HG03039 (cell line): ENCODE measurements around the gene SELENOM.
"Not testable (repeated sequence)": the region's sequence is repeated elsewhere in the genome, so short reads cannot be mapped to it uniquely, and the experiment has no call there.

ENCODE experiments used
- ATAC-seq: cut with Tn5 transposase; IDR thresholded peaks from one replicate; pipeline ENCODE4 v1.9.1; 2021; ENCODE audit warnings: mild to moderate bottlenecking, moderate library complexity; ENCODE audit not compliant: unreplicated experiment

SELENOM gene

DNA sequence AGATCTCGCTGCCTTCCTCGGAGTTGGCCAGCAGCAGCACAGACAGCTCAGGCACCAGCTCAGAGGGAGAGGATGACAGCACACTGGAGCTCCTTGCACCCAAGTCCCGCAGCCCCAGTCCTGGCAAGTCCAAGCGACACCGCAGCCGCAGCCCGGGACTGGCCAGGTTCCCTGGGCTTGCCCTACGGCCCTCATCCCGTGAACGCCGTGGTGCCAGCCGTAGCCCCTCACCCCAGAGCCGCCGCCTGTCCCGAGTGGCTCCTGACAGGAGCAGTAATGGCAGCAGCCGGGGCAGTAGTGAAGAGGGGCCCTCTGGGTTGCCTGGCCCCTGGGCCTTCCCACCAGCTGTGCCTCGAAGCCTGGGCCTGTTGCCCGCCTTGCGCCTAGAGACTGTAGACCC lies 26.5 kb upstream of the SELENOM start:
- ATAC-seq: no peak

DNA sequence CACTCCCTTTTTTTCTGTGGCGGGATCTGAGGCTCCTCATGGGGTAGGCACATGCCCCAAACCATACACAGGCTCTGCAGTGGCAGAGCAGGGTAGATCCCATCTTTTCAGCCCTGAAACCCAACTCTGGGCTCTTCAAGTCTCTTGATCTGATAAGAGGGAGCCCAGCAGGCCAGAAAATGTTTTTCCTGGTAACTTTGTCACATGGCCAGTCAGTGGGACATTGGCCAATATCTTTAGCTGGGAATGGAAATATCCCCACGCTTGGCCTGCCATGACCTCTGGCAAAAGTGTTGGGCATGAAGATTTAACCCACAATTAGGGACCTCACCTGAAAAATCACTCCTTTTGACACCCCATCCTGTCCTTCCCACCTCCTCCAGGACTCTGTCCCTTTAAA lies 23.5 kb upstream of the SELENOM start:
- ATAC-seq: no peak

DNA sequence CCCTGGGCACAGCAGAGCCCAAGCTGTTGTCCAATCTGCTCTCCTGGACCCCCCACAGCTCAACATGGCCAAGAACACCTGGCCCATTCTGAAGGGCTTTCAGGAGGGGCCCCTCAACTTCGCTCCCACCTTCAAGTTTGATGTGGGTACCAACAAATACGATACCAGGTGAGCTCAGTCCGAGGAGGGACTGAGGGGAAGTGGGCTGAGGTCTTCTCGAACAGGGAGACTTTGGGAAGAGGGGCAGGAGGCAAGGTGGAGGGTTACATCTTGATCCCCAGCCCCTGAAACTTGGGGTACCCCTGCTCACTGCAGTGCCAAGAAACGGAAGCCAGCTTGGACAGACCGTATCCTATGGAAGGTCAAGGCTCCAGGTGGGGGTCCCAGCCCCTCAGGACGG lies 20.8 kb upstream of the SELENOM start:
- no peak for ATAC-seq

DNA sequence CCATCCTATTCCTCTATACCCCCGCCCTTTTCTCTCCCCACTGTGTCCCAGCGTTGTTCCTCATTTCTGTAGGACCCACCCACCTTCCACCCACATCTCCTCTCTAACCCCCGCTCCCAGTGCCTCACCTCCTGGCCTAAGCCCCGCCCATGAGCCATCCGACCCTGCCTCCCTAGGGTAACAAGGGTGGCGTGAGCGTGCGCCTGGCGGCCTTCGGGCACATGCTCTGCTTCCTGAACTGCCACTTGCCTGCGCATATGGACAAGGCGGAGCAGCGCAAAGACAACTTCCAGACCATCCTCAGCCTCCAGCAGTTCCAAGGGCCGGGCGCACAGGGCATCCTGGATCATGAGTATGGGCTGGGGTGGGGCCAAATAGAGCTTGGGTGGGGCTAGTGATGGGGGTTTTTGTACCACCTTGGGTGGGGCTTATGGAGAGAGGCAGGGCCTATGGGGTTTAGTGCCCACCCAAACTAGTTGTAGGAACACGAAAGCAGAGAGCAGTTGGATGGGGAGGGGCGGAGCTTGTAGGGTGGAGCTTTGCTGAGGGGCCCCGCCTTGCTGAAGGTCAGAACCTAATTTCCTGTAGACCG lies 19.9 kb upstream of the SELENOM start:
- no peak for ATAC-seq

DNA sequence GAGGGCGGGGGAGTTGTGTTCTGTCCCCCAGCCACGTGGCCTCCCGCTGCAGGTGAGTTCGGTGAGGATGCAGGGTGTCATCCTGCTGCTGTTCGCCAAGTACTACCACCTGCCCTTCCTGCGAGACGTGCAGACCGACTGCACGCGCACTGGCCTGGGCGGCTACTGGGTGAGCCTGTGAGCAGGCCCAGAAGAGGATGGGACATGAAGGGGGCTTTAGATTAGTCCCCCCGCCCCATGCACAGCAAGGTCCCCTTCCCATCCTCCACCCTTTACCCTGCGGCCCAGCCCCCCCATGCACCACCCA lies 19.5 kb upstream of the SELENOM start:
- ATAC-seq: no peak

DNA sequence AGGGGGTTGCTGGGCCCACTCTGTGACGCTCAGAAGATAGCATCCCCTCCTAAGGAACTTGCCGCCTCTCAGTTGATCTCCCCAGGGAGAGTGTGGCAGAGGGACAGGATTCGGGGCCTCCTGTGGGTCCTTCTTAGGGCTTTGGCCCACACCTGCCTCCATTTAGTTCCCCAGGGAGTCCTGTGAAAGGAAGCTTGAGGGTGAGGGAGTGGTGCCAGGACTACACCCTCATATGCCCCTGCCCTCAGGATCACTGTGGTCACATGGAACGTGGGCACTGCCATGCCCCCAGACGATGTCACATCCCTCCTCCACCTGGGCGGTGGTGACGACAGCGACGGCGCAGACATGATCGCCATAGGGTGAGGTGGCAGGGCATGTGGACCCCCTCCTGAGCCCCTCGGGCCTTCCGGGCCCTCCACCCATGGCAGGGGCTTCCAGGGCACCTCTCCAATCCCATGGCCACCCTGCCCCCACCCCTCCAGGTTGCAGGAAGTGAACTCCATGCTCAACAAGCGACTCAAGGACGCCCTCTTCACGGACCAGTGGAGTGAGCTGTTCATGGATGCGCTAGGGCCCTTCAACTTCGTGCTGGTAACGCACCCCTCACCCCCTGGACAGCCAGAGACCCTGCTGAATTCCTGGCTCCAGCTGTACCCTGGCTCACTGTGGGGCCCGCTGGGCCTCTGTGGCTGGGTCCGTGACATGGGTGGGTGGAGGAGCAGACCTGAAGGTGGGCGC lies 18.9 kb upstream of the SELENOM start:
- no peak for ATAC-seq

DNA sequence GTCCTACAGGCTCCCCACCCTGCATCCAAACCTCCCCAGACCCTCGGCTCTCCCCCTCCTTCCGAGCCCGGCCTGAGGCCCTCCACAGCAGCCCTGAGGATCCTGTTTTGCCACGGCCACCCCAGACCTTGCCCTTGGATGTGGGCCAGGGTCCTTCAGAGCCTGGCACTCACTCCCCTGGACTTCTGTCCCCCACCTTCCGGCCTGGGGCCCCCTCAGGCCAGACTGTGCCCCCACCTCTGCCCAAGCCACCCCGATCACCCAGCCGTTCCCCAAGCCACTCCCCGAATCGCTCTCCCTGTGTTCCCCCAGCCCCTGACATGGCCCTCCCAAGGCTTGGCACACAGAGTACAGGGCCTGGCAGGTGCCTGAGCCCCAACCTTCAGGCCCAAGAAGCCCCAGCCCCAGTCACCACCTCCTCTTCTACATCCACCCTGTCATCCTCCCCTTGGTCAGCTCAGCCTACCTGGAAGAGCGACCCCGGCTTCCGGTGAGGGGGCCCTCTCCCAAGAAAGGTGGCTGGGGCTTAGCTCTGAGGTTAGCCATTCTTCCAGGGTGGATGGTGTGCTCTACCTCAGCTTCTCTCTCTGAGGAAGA lies 18.3 kb upstream of the SELENOM start:
- ATAC-seq: no peak

DNA sequence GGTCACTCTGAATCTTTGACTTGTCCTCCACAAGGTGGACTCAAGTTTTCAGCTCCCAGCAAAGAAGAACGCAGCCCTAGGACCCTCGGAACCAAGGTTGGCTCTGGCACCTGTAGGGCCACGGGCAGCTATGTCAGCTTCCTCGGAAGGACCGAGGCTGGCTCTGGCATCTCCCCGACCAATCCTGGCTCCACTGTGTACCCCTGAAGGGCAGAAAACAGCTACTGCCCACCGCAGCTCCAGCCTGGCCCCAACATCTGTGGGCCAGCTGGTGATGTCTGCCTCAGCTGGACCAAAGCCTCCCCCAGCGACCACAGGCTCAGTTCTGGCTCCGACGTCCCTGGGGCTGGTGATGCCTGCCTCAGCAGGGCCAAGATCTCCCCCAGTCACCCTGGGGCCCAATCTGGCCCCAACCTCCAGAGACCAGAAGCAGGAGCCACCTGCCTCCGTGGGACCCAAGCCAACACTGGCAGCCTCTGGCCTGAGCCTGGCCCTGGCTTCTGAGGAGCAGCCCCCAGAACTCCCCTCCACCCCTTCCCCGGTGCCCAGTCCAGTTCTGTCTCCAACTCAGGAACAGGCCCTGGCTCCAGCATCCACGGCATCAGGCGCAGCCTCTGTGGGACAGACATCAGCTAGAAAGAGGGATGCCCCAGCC lies 17.6 kb upstream of the SELENOM start:
- ATAC-seq: no peak

DNA sequence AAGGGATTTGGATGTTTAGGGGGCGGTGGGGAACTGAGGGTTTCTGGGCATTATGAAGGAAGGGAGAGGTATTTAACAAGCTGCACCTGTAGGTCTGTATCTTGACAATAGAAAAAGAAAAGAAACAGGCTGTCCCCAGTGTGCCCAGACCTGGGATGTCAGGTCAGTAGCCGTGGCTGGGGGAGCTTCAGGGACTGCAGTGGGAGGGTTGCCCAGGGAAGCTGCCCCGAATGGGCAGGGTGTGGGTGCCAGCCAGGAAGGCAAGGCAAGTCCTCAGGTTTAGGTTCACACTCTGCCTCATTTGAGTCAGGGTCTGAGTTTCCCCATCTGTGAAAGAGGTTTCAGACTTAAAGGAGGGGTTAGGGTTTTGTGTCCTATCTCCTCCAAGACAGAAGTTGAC lies 16.9 kb upstream of the SELENOM start:
- ATAC-seq: no peak

DNA sequence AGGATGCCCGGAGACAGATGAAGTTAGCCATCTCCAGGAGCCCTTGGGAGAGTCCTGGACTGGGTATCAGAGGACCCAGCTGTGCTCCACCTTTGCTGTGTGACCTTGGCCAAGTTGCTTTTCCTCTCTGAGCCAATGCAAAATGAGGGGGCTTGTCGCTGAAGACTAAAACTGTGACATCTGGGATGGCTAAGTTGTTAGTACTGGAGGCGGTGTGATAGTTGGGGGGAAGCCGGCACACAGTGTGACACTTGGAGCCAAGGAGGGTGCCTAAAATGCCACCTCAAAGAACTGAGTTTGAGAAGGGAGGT lies 15.9 kb upstream of the SELENOM start:
- ATAC-seq: no peak

DNA sequence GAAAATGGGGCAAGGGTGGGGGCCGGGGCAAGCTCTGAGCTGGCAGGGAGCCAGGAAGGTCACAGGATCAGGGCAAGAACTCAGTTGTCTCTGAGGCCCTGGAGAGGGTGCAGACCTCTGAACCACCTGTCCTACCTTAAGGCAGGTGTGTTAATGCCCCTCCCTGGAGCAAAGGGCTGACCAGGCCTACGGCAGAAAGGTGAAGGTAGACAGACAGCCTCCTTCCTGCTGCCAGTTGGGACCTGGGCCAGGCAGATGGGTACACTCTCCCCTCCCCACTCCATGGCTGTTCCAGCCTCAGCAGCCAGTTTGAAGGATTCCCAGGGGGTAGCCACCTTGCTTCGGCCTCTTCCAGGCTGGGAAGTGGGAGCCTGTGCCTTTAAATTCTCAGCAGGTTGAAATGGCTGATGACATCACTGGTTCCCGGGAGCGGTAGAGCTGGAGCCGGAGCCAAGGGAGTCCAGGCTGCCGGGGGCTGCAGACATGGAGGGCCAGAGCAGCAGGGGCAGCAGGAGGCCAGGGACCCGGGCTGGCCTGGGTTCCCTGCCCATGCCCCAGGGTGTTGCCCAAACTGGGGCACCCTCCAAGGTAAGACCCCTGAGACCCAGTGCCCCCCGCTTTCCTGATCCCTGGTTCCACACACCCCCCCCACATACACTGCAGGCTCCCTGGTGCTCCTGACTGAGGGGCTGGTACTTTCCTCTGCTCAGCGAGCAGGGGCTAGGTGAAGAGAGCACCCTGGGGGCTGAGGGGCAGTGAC lies 15.3 kb upstream of the SELENOM start, which contains the start of gene INPP5J:
Gene INPP5J (plus strand): TSS at position 435 of the 760 bp plus-strand sequence. CDS start 49 bp downstream, at position 484.
- no peak for ATAC-seq

DNA sequence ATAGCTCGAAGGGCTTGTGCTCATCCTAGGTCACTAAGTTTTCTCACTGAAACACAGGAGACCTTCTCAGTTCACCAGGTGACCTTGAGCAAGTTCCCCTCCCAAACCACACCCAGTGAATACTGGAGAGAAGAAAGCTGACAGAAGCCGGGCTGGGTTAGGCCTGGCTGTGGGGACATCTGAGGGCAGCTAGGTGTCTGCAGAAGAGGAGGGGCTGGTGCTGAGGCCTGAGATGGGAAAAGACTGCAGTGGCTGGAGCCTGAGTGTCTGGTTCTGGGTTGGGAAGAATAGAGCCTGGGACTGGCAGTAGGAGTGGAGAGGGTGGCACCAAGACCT lies 14.8 kb upstream of the SELENOM start:
- no peak for ATAC-seq

DNA sequence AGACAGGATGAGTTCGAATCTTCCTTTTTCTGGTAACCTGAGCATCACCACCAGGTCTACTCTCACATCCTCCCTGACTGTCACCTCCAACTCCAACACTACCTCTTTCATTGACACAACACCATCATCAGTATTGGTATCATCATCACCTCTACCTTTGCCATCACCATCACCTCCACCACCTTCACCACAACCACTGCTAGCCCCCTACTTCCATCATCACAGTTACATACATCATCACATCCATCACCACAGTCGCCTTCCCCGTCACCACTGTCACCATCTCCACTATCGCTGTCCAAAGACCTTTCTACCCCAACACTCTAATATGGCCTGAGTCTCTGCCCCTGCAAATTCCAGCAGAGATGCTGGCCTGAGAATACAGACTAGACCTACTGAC lies 14.0 kb upstream of the SELENOM start:
- ATAC-seq: no peak

DNA sequence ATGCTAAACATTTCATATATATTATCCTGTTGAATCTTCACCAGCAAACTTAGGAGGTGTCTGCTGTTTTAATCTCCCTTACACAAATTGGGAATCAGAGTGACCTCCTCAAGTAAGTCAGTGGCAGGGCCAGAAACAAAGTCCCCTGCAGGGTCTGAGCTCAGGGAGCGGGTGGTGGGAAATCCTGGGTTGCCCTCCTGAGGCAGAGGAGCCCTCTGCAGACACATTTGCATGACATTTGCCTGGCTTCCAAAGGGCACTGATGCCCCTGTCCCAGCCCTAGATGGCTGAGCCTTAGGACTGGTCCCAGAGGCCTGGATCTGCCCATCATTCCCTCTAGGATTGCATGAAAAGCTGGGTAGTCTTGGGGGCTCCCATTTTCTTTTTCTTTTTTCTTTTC lies 13.3 kb upstream of the SELENOM start:
- no peak for ATAC-seq

DNA sequence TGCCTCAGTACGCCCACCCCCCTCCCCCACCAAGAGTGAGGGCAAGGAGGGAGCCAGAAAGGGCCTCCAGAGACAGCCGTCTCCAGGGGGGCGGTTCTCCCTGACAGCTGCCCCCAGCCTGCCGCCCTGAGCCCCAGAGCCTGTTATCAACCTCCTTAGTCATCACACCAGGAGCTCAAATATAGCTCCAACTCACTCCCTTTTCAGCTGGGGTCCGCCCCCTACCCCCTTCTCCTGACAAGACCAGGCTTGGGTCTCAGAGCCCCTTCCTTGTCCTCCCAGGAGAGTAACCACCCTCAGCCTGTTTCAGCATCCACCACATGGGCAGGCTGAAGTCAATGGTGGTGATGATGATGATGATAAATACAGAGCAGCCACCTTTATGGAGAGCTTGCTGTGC lies 12.9 kb upstream of the SELENOM start:
- ATAC-seq: no peak

DNA sequence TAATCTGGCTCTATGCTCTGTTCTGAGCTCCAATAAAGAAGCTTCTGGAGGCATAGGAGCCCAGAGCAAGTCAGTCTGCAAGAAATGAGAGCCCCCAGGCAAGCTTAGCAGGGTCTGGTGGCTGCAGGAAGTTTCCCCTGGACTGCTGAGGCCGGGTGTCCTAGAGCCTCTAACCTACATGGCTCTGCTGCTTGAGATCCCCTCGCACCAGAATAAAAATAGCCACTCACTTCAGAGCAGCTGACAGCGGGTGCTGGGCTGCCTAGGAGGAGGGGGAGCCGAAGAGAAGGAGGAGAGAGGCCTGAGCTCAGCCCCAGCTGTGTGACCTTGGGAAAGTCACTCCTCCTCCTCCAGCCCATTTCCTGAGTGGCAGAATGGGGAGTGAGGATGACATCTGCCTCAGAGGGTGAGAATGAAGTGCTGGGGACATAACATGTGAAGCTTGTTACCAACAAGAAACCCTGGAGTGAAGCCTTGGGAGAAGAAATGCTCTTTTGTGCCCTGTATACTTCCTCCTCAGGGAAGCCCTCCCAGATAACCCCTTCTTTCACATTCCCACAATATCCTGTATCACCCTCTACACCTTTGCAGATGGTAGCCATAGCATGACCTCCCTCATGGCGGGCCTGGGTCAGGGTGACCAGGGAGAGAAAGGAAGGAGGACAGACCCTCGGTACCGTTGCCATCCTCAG lies 11.8 kb upstream of the SELENOM start:
- ATAC-seq: no peak

DNA sequence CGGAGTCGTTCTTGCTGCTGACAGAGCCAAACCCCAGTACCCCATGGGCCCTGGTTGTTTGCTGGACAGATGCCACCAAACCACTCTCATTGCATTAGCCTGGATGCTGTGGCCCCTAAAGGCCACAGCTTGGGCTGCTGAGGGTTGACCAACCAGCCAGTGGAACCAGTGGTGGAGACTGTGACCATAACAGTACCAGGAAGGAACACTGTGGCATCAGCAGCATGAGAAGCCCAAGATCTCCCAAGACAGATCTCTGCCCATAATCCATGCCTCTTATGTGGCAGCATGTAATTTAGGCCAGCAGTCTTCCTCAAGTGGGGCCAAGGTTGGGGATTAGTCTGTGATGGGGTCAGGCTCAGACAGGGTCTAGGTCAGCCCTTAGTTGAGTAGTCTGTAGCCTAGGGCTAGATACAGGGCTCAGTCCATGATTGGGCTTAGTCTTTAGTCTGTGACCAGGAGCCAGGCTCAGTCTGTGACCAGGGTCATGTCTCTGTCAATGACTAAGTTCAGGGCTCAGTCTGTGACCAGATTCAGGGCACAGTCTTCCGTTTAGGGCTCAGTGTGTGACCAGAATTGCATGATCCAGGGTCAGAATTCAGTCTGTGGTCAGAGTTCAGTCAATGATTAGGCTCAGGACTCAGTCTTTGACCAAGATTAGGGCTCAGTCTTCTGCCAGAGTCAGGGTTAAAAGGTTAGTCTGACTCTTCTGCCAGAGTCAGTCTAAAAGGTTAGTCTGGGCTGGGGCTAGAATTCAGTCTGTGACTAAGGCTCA lies 10.9 kb upstream of the SELENOM start:
- no peak for ATAC-seq

DNA sequence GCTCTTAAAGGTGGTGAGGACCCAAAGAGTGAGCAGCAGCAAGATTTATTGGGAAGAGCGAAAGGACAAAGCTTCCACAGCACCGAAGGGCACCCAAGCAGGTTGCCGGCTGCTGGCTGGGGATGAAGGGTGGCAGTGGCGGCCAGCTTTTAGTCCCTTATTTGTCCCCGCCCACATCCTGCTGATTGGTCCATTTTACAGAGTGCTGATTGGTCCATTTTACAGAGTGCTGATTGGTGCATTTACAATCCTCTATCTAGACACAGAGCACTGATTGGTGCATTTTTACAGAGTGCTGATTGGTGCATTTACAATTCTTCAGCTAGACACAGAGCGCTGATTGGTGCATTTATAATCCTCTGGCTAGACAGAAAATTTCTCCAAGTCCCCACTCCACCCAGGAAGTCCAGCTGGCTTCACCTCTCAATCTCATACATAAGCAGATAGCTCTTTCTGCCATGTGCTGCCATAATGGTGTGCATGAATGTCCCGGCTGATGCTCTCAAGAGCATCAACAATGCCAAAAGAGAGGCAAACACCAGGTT lies 5.3 kb upstream of the SELENOM start:
- ATAC-seq: not testable (repeated sequence)

DNA sequence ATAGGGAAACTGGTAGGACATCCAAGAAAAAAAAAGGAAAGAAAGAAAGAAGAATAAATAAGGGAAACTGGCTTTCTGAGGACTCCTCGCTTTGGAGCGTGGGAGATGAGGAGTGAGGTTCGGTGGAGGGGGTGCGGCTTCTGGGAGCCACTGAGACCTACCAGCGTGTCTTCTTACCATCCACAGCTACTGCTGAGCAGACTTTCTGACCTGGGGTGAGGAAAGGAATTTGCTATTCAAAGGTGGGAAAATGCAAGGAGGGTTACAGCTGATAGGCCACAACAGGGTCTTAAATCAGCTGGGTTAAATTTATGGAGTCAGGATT lies 488 bp upstream of the SELENOM start:
- ATAC-seq: no peak

DNA sequence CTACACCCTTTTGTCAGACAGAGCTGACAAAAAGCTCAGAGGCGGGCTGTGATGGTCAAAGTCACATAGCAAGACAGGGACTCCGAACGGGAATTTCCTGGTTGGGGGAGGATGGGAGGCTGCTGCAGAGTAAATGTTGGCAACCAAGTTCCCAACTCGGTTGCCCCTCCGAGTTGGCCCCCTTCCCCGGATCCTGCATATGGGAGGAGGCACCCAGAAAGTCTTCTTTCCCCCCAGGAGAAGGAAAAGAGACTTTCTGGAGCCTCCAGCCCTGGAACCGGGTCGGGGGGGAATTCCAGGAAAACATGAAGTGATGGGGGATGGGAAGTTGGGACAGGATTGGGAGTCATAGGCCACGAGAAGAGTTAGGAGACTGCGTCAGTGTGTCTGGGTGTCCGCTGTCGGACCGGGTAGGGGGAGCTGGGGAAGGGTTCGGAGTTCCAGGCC lies 614 bp downstream of the SELENOM start:
- no peak for ATAC-seq
